Activated T-cell treated with anti-CD3 and anti-CD28 coated beads, Interleukin-2, amount 50 U/mL, for 1 hour (primary cell): ENCODE results near the gene TARM1.
"Not testable (repeated sequence)": the region's sequence is repeated elsewhere in the genome, so short reads cannot be mapped to it uniquely, and the experiment has no call there.

Source experiments
- DNase-seq: peaks from one replicate; pipeline ENCODE4 v3.0.0-alpha.2; 2020

The TARM1 gene

GRCh38 chr19:54081032-54081431 lies at the start of gene TARM1:
TARM1 (minus strand) TSS chr19:54081365; CDS start chr19:54081340, 25 bp downstream.
- DNase-seq = no peak

DNA sequence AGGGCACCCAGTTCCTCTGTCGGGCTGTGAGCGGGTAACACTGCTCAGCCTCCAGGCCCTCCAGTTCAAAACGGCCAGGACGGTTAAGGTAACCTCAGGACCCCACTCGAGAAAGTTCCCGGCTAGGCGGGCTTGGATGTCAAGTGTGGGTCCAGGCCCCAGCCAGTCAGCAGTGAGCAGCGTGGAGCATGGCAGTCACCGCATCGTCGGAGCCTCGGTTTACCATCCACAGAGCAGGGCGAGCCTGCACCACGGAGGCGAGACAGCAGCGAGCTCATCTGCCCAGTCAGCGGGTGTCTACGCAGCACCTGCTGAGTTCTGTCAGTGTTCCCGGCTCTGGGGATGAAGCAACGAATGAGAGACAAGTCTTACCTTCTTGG lies 48.4 kb upstream of the TARM1 start:
- no peak for DNase-seq

GRCh38 chr19:54128796-54129616 lies 47.8 kb upstream of the TARM1 start:
- no peak for DNase-seq

GRCh38 chr19:54128441-54128725 lies 47.2 kb upstream of the TARM1 start:
- no peak for DNase-seq

- DNase-seq = no peak
These were observed 46.7 kb upstream of the TARM1 start for GRCh38 chr19:54127688-54128440.

- DNase-seq = no peak
These were observed 44.5 kb upstream of the TARM1 start for GRCh38 chr19:54125713-54126112.

GRCh38 chr19:54124393-54124792 lies 43.2 kb upstream of the TARM1 start:
- no peak for DNase-seq

DNA sequence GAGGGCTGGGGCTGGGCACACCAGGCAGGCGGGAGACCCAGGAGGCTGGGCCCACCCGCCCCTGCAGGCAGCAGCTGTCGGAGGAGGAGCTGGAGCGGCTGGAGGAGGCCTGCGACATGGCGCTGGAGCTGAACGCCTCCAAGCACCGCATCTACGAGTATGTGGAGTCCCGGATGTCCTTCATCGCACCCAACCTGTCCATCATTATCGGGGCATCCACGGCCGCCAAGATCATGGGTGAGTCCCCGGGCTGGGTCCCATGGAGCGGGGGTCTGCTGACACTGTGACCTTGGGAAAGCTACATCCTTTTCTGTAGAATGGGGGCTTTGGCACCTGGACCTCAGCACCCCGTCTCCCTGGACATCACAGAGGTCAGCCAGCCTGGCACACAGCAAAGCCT lies 42.5 kb upstream of the TARM1 start:
- DNase-seq = no peak

DNA sequence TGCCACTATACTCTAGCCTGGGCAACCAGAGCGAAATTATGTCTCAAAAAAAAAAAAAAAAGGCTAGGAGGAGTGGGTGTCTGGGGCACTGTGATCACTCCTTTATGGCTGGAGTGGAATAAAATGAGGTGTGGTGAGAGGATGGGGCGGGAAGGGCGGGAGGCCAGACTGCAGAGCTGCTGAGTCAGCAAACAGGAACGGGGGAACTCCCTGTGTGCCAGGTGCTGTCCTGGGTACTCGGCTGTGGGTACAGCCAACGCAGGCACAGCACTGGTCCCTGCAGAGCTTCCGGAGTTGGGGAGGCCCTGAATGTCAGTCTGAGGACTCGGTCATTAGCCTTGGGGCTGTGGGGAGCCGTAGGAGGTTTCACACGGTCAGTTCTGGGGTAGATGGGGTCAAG lies 40.1 kb upstream of the TARM1 start:
- no peak for DNase-seq

DNA sequence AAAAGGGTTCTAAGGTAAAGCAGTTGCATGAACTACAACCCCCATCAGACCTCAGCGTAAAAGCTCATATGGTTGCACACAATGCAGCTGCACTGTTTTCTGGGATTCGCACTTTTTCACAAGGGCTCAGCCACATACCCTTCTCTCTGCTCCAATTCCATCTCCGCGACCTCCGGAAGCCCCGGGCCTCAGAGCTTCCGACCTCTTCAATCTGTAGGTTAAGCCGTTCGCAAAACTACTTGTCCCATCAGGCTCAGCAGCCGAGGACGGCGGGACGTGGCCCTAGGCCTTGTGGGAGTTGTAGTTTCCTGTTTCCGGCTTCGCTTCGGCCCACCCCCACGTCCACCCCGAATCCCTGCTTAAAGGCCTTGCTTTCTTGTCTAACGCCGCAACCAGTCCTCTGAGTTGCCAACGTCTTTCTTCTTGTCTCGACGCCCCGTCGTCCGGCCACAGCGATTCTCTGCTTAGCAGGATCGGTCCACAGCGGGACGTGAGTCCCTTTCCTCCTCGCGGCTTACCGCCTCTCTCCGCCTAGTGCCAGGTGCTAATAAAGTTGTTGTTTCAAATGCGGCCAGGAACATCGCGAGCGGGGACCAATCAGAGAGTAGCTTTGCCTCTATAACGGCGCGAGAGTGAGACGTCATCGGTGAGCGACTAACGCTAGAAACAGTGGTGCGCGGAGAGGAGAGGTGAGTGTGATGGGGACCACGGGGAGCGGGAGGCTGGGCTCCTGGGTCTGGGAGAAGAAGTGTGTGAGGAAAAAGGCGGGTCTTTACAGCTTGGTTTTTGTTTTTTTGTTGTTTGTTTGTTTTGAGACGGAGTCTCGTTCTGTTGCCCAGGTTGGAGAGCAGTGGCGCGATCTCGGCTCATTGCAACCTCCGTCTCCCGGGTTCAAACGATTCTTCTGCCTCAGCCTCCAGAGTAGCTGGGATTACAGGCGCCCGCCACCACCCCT lies 34.2 kb upstream of the TARM1 start, which contains the start of the genes PRPF31 and TFPT:
TSS of gene PRPF31 (plus strand) at position 646 of the 955 bp plus-strand sequence. CDS start 2,525 bp downstream, outside the sequence.
TSS of gene TFPT (minus strand) at position 549 of the 955 bp plus-strand sequence. CDS start at position 161, 388 bp downstream.
- DNase-seq = peak; percentile 94

DNA sequence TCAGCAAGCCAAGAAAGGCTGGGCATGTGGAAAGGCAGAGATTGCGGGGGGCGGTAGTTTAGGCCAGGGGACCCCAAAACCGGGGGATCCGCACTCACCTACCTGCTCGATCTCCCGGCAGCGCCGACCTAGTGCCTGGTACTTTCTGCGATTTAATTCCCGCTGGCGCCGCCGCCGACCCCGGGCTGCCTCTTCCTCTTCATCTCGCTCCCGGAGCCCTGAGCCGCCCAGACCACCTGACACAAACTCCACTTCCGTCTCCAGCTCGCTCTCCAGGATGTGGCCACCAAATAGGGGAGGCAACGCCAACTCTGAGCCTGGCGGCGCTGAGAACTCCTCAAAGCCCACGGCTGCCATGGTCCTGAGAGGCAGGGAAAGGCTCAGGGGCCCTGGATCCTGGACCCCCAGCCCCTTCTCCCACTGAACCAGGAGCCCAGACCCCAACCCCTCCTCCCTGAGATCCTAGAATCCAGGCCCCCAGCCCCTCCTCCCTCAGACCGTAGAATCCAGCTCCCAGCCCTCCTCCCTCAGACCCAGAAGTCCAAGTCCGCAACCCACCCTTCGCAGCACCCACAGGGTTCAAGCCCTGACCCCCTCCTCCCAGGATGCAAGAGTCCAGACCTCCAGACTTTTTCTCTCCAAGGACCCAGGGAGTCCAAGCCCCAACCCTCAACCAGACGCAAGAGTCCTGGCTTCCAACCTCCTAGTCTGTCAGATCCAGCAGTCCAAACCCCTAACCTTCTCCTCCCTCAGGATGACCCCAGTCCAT lies 33.4 kb upstream of the TARM1 start:
- DNase-seq = peak; percentile 40

DNA sequence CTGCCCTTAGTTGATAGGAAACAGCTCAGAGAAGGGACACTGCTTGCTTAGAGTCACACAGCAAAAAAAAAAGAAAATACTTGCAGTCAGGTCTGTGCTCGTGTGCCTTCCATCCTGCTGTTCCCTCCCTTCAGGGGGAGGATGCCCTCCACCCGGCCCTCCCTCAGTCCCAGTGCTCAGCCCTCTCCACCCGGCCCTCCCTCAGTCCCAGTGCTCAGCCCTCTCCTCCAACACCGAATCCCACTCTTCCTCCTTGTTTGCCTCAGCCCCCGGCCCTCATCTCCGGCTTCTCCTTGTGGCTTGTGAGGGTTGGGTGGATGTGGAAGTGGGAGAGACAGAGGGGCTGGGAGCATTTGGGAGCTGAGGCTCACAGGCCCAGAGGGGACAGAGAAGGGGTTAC lies 28.5 kb upstream of the TARM1 start:
- no peak for DNase-seq

- no peak for DNase-seq
These were observed 27.3 kb upstream of the TARM1 start for GRCh38 chr19:54108496-54108895.

GRCh38 chr19:54107876-54108490 lies 26.8 kb upstream of the TARM1 start:
- no peak for DNase-seq

GRCh38 chr19:54106716-54107115 lies 25.6 kb upstream of the TARM1 start:
- no peak for DNase-seq

- no peak for DNase-seq
These were observed 24.6 kb upstream of the TARM1 start for GRCh38 chr19:54105796-54106195.

GRCh38 chr19:54104998-54105715 lies 24.0 kb upstream of the TARM1 start:
- DNase-seq = no peak

GRCh38 chr19:54102421-54103169 lies 21.4 kb upstream of the TARM1 start, which contains the start of gene NDUFA3:
NDUFA3 (plus strand) TSS chr19:54102855; CDS start chr19:54102879, 24 bp downstream.
- peak; percentile 96 for DNase-seq

GRCh38 chr19:54100561-54100960 lies 19.4 kb upstream of the TARM1 start, which contains the start of gene OSCAR:
OSCAR (minus strand) TSS chr19:54100803; CDS start chr19:54100792, 11 bp downstream.
- DNase-seq = no peak

- not testable (repeated sequence) for DNase-seq
These were observed 18.7 kb upstream of the TARM1 start for GRCh38 chr19:54099903-54100255.
